Suprapubic skin (tissue), 4 donors: Measurements from ENCODE around the gene PDGFRB. TPM values are rescaled to one million over a fixed set of nuclear protein-coding genes. Genes with fewer than 3 reads are reported as not detected.

Experiments
- DNase-seq, 2 donors: peaks; one replicate each; pipeline ENCODE4 v3.0.0-alpha.2; 2019; ENCODE audit warnings: low spot score in 2 of 2
- H3K27ac ChIP-seq: fragments of 200-600 bp; sonication (generic); one replicate; pipeline ENCODE4 v1.5.1; 2019
- H3K27me3 ChIP-seq: fragments of 200-600 bp; sonication (generic); one replicate; pipeline ENCODE4 v1.5.1; 2019
- H3K36me3 ChIP-seq: fragments of 200-600 bp; sonication (generic); one replicate; pipeline ENCODE4 v1.5.1; 2019
- H3K4me1 ChIP-seq: fragments of 200-600 bp; sonication (generic); one replicate; pipeline ENCODE4 v1.5.1; 2019
- H3K4me3 ChIP-seq: fragments of 200-600 bp; sonication (generic); one replicate; pipeline ENCODE4 v1.5.1; 2019; ENCODE audit warnings: mild to moderate bottlenecking
- H3K9me3 ChIP-seq: fragments of 200-600 bp; sonication (generic); one replicate; pipeline ENCODE4 v1.5.1; 2019
- CTCF ChIP-seq, 2 donors: fragments of 200-600 bp in 1 of 2; fragments of 450-650 bp in 1 of 2; sonication (generic) in 1 of 2; IDR thresholded peaks; one replicate each; pipeline ENCODE4 v1.5.1; 2016 to 2019; ENCODE audit warnings: antibody characterized with exemption in 2 of 2, mild to moderate bottlenecking in 1 of 2, moderate library complexity in 1 of 2
- EP300 ChIP-seq: sonication (generic); formaldehyde crosslinking; IDR thresholded peaks from one replicate; pipeline ENCODE4 v1.6.1; 2017; ENCODE audit warnings: antibody characterized with exemption
- POLR2A ChIP-seq, 2 donors: fragments of 450-650 bp; IDR thresholded peaks; one replicate each; pipeline ENCODE4 v1.6.1; 2017; ENCODE audit warnings: antibody characterized with exemption in 2 of 2, mild to moderate bottlenecking in 2 of 2, moderate library complexity in 2 of 2
- POLR2AphosphoS5 ChIP-seq, 3 donors: sonication (generic); formaldehyde crosslinking; IDR thresholded peaks; one replicate each; pipeline ENCODE4 v1.6.1; 2017; ENCODE audit warnings: antibody characterized with exemption in 3 of 3
- WGBS: methylation state at CpG from one replicate; pipeline ENCODE4 v1.1.5; 2018; 5-methylcytosine and 5-hydroxymethylcytosine counted together
- total RNA-seq, 4 donors: library from RNA; depleted of rRNA; stranded (reverse); fragments of >200 nt; gene quantifications; one replicate each; pipeline ENCODE4 v1.1.0, GENCODE V29; 2016

The PDGFRB gene
- total RNA-seq, 4 donors from 2014 or later, result 23.8 to 51.4 (median 43.9) TPM

- no peak for TF ChIP-seq CTCF (IDR thresholded peaks at IDR 0.05)
- TF ChIP-seq POLR2A (IDR thresholded peaks at IDR 0.05), result no peak
- no peak for TF ChIP-seq EP300
- TF ChIP-seq POLR2AphosphoS5 (IDR thresholded peaks at IDR 0.05), result no peak
- H3K27ac ChIP-seq, result no peak overlapping the region
- peaks cover 32% of the 10 kb centered on the region for H3K27me3 ChIP-seq
- no peak overlapping the region for H3K4me3 ChIP-seq
- no peaks in the 10 kb centered on the region for H3K36me3 ChIP-seq
- DNase-seq, result no peak
- H3K4me1 ChIP-seq, result peaks cover 18% of the 10 kb centered on the region
- WGBS, result 100% methylated on average over 8 of the region's 8 CpGs
- H3K9me3 ChIP-seq, result no peaks in the 10 kb centered on the region
These were observed 30.5 kb upstream of the PDGFRB start for GRCh38 chr5:150186137-150186536.

- WGBS, result 85% methylated on average over 12 of the region's 12 CpGs
- Histone ChIP-seq H3K36me3 (no peaks in the 10 kb centered on the region), H3K9me3 (no peaks in the 10 kb centered on the region), H3K4me3 (no peak overlapping the region), H3K4me1 (peaks cover 24% of the 10 kb centered on the region), H3K27ac (no peak overlapping the region), H3K27me3 (peaks cover 23% of the 10 kb centered on the region)
- TF ChIP-seq EP300, result no peak
- no peak for TF ChIP-seq POLR2AphosphoS5 (IDR thresholded peaks at IDR 0.05)
- TF ChIP-seq CTCF (IDR thresholded peaks at IDR 0.05), result no peak
- no peak for TF ChIP-seq POLR2A (IDR thresholded peaks at IDR 0.05)
- no peak for DNase-seq
These were observed 29.6 kb upstream of the PDGFRB start for GRCh38 chr5:150184990-150185912.

GRCh38 chr5:150184006-150184405 lies 28.4 kb upstream of the PDGFRB start:
- no peaks in the 10 kb centered on the region for H3K9me3 ChIP-seq
- TF ChIP-seq POLR2AphosphoS5 (IDR thresholded peaks at IDR 0.05), result no peak
- no peak for TF ChIP-seq POLR2A (IDR thresholded peaks at IDR 0.05)
- TF ChIP-seq EP300, result no peak
- no peak for TF ChIP-seq CTCF (IDR thresholded peaks at IDR 0.05)
- no peak overlapping the region for H3K27ac ChIP-seq
- no peaks in the 10 kb centered on the region for H3K36me3 ChIP-seq
- no peak for DNase-seq
- H3K4me3 ChIP-seq, result no peak overlapping the region
- H3K4me1 ChIP-seq, result peaks cover 25% of the 10 kb centered on the region
- 86% methylated on average over 2 of the region's 2 CpGs for WGBS
- peaks cover 10% of the 10 kb centered on the region for H3K27me3 ChIP-seq

- Histone ChIP-seq H3K4me3 (no peak overlapping the region), H3K9me3 (no peaks in the 10 kb centered on the region), H3K27ac (no peak overlapping the region), H3K36me3 (no peaks in the 10 kb centered on the region), H3K4me1 (peaks cover 25% of the 10 kb centered on the region), H3K27me3 (peaks cover 5% of the 10 kb centered on the region)
- TF ChIP-seq POLR2A (IDR thresholded peaks at IDR 0.05), result no peak
- no peak for TF ChIP-seq EP300
- no peak for TF ChIP-seq POLR2AphosphoS5 (IDR thresholded peaks at IDR 0.05)
- TF ChIP-seq CTCF (IDR thresholded peaks at IDR 0.05), result no peak
- DNase-seq, result no peak
- WGBS, result 91% methylated on average over 12 of the region's 12 CpGs
These were observed 27.8 kb upstream of the PDGFRB start for GRCh38 chr5:150183436-150183835.

- H3K27ac ChIP-seq, result no peak overlapping the region
These were observed 27.1 kb upstream of the PDGFRB start for GRCh38 chr5:150182774-150183173.

More at GRCh38 chr5:150182774-150183173, 27.1 kb upstream of the PDGFRB start:
- DNase-seq, result no peak
- H3K4me1 ChIP-seq, result peaks cover 25% of the 10 kb centered on the region
- no peaks in the 10 kb centered on the region for H3K9me3 ChIP-seq
- no peak for TF ChIP-seq EP300
- no peak for TF ChIP-seq CTCF (IDR thresholded peaks at IDR 0.05)
- no peak for TF ChIP-seq POLR2AphosphoS5 (IDR thresholded peaks at IDR 0.05)
- TF ChIP-seq POLR2A (IDR thresholded peaks at IDR 0.05), result no peak
- 89% methylated on average over 10 of the region's 10 CpGs for WGBS
- no peaks in the 10 kb centered on the region for H3K36me3 ChIP-seq
- H3K27me3 ChIP-seq, result no peaks in the 10 kb centered on the region
- H3K4me3 ChIP-seq, result no peak overlapping the region
